CD4-positive, alpha-beta T cell (primary cell): ENCODE measurements around the gene OSGEPL1. TPM values are rescaled to one million over a fixed set of nuclear protein-coding genes. Genes with fewer than 3 reads are reported as not detected.

Experiments
- ATAC-seq: fragments of 200-7000 bp; cut with Tn5 transposase; one replicate; pipeline ENCODE4 v1.10.0; 2022; ENCODE audit warnings: mild to moderate bottlenecking; ENCODE audit not compliant: poor library complexity
- CTCF ChIA-PET: fragments of 350-600 bp; sonication (Branson Sonifier 250); formaldehyde crosslinking; loops from one replicate; lab custom pipeline; 2021; ENCODE audit warnings: antibody characterized with exemption, inconsistent platforms; lab: Charles Lee
- POLR2A ChIA-PET: fragments of 350-600 bp; sonication (Branson Sonifier 250); formaldehyde crosslinking; loops from one replicate; lab custom pipeline; 2021; ENCODE audit warnings: antibody characterized with exemption, inconsistent platforms; lab: Charles Lee
- DNase-seq, 14 experiments: peaks; one replicate each; pipeline ENCODE4 v3.0.0-alpha.2; 2013 to 2020; ENCODE audit warnings: mixed read lengths in 2 of 14
- H3K27ac ChIP-seq, 2 donors: one replicate each; pipeline versions ENCODE4 v1.5.1 to v1.7.0; 2013; ENCODE audit warnings: low read length in 2 of 2, low read depth in 1 of 2, mild to moderate bottlenecking in 1 of 2
- H3K27me3 ChIP-seq, 2 experiments: 1 replicate in 1 of 2; 2 replicates in 1 of 2; pipeline versions ENCODE4 v1.6.1 to v1.7.0; 2013; ENCODE audit warnings: low read length in 2 of 2, control low read depth in 1 of 2, mild to moderate bottlenecking in 1 of 2, moderate library complexity in 1 of 2; ENCODE audit not compliant: insufficient read depth in 2 of 2, control insufficient read depth in 1 of 2
- H3K36me3 ChIP-seq: one replicate; pipeline ENCODE4 v1.6.1; 2013; ENCODE audit warnings: low read length, control low read depth; ENCODE audit not compliant: insufficient read depth
- H3K4me1 ChIP-seq: one replicate; pipeline ENCODE4 v1.6.1; 2013; ENCODE audit warnings: low read length, control low read depth; ENCODE audit not compliant: insufficient read depth
- H3K4me3 ChIP-seq: one replicate; pipeline ENCODE4 v1.5.1; 2013; ENCODE audit warnings: mild to moderate bottlenecking, low read length, moderate library complexity
- H3K9me3 ChIP-seq, 2 experiments: 1 replicate in 1 of 2; 2 replicates in 1 of 2; pipeline versions ENCODE4 v1.6.1 to v1.7.0; 2013; ENCODE audit warnings: low read length in 2 of 2, mild to moderate bottlenecking in 2 of 2, control low read depth in 1 of 2, moderate library complexity in 1 of 2; ENCODE audit not compliant: control insufficient read depth in 1 of 2, insufficient read depth in 1 of 2
- H3K27ac Mint-ChIP-seq: one replicate; pipeline ENCODE4 v1.8.0; 2020; ENCODE audit warnings: mixed read lengths
- H3K27me3 Mint-ChIP-seq: one replicate; pipeline ENCODE4 v1.8.0; 2021; ENCODE audit warnings: mixed read lengths
- H3K36me3 Mint-ChIP-seq: one replicate; pipeline ENCODE4 v1.8.0; 2021; ENCODE audit warnings: low read depth, mixed read lengths
- H3K4me1 Mint-ChIP-seq: one replicate; pipeline ENCODE4 v1.8.0; 2021; ENCODE audit warnings: low read depth, mixed read lengths
- H3K4me3 Mint-ChIP-seq: one replicate; pipeline ENCODE4 v1.8.0; 2020; ENCODE audit warnings: mild to moderate bottlenecking, mixed read lengths
- H3K9me3 Mint-ChIP-seq: one replicate; pipeline ENCODE4 v1.8.0; 2020; ENCODE audit warnings: mixed read lengths
- intact Hi-C, 2 experiments: fragments of 100-400 bp; cut with DNase I in 1 of 2; cut with micrococcal nuclease in 1 of 2; formaldehyde crosslinking; loops; one replicate each; pipeline versions ENCODE4 v1.15.1 to v1.9.0; 2023 to 2025; cut with DNase I, micrococcal nuclease
- total RNA-seq, 174 experiments: library from RNA in 2 of 174; stranded (reverse) in 2 of 174; gene quantifications; one replicate each; pipeline ENCODE4 v1.2.3 and lab custom pipeline; 2021 to 2026
- TF ChIP-seq, protein P1 (sequence below): fragments of 200-600 bp; IDR thresholded peaks from one replicate; pipeline ENCODE4 v1.8.0; 2022; ENCODE audit warnings: antibody characterized with exemption, mild to moderate bottlenecking

OSGEPL1 gene
- total RNA-seq, 2 experiments from 2014 or later = 3.3 to 3.7 TPM

DNA sequence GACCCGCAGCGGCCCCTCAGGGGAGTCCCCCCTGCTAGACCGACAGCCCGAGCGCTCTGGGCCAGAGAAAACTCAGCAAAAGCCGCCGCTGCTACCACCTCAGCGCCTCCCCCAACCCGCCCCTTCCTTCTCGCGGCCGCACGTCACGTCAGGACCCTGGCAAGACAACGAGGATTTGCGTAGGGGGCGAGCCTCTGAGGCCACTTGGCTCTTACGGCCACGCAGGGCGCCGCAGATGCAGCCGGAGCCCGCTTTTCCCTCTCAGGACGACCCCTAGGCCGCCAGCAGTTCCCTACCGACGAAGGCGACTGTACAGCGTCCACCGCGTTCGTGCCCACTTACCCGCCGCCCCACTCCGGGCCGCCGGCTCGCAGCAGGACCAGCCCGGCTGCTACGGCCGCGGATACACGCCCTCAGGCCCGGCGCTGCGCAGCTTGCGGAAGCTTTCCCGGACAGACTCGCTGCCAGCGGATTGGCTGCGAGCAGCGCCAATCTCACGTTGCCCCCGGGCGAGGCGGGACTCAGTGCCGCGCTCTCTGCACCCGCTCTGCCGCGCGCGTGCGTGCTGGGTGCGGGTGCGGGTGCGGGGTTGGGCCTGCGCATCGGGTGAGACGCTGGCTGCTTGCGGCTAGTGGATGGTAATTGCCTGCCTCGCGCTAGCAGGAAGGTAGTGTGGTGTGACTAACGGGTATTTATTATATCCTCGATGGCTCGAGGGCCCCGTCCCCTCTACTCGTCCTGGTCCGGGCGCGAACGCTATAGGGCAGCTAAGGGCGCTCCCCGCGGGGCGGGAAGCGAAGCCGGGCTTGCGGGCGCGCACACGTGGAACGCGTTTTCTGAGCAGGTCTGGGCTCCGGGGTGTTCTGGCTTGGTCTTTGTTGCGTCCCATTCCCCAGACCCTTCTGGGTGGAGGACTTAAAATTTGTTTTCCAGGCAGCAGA lies 21.6 kb upstream of the OSGEPL1 start, which contains the start of the genes ORMDL1 and PMS1:
TSS of gene ORMDL1 (minus strand) at position 413 of the 941 bp plus-strand sequence. CDS start 1,744 bp downstream, outside the sequence.
TSS of gene PMS1 (plus strand) at position 524 of the 941 bp plus-strand sequence. CDS start 7,360 bp downstream, outside the sequence.
- DNase-seq (peak; percentile 84 to 98 (median 92)), ATAC-seq (peak; percentile 91)
- TF ChIP-seq, protein P1, sequence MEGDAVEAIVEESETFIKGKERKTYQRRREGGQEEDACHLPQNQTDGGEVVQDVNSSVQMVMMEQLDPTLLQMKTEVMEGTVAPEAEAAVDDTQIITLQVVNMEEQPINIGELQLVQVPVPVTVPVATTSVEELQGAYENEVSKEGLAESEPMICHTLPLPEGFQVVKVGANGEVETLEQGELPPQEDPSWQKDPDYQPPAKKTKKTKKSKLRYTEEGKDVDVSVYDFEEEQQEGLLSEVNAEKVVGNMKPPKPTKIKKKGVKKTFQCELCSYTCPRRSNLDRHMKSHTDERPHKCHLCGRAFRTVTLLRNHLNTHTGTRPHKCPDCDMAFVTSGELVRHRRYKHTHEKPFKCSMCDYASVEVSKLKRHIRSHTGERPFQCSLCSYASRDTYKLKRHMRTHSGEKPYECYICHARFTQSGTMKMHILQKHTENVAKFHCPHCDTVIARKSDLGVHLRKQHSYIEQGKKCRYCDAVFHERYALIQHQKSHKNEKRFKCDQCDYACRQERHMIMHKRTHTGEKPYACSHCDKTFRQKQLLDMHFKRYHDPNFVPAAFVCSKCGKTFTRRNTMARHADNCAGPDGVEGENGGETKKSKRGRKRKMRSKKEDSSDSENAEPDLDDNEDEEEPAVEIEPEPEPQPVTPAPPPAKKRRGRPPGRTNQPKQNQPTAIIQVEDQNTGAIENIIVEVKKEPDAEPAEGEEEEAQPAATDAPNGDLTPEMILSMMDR = no peak
- peaks cover 23% of the 10 kb centered on the region for H3K4me1 ChIP-seq
- intact Hi-C loops = loop anchor here (1.0 to 10.0 kb wide), 11 partner anchors 19 to 1231 kb away; partner anchors contain the start of genes ASNSD1 (in 2 of the 2), HIBCH (in 1 of the 2), NAB1 (in 1 of the 2) and NEMP2 (in 1 of the 2)
- POLR2A ChIA-PET = interaction anchor here (0.8 to 4.2 kb wide), 11 partner anchors 10 to 1097 kb away, joined by 3 to 96 read pairs (median 6); partner anchors contain the start of genes ASNSD1, OSGEPL1, SLC40A1 and WDR75
- H3K36me3 Mint-ChIP-seq = peaks cover 65% of the 10 kb centered on the region
- no peaks in the 10 kb centered on the region for H3K9me3 ChIP-seq
- peak within 1 kb of the TSS; percentile 99 for H3K27ac Mint-ChIP-seq
- no peaks in the 10 kb centered on the region for H3K27me3 Mint-ChIP-seq
- no peaks in the 10 kb centered on the region for H3K9me3 Mint-ChIP-seq
- peaks cover 58% of the 10 kb centered on the region for H3K4me1 Mint-ChIP-seq
- no peaks in the 10 kb centered on the region for H3K27me3 ChIP-seq
- H3K4me3 ChIP-seq = peak within 1 kb of the TSS; percentile 84
- CTCF ChIA-PET = interaction anchor here (1.2 to 3.1 kb wide), 3 partner anchors 11 to 22 kb away, joined by 3 to 16 read pairs (median 10); partner anchors contain the start of gene OSGEPL1
- H3K27ac ChIP-seq = peak within 1 kb of the TSS; percentile 90 to 93
- H3K36me3 ChIP-seq = peaks cover 23% of the 10 kb centered on the region
- peak within 1 kb of the TSS; percentile 99 for H3K4me3 Mint-ChIP-seq

DNA sequence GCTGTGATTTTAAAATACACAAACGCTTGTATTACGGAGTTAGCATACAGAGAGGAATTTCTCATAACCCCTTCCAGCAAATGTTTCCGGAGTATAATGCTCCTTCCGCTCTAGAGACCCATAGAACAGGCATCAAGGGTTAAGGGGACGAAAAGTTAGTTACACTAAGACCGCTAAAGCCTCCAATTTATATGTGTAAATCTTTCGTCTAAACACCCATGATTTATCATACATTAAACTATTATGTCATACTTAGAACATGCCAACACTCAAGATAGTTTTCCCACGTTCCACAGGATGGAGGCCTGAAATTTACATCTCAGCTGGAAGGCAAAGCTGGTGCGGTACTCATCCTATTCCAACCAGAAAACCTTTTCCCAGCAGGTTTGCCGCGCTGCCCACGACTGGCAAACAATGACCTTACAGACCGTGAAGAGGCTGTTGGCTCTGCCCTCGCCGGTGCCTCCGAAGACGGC lies 20.9 kb upstream of the OSGEPL1 start:
- Mint-ChIP-seq H3K36me3 (peaks cover 72% of the 10 kb centered on the region), H3K4me3 (peak overlapping the region; percentile 99), H3K27me3 (no peaks in the 10 kb centered on the region), H3K27ac (peak overlapping the region; percentile 99), H3K4me1 (peaks cover 58% of the 10 kb centered on the region), H3K9me3 (no peaks in the 10 kb centered on the region)
- TF ChIP-seq, protein P1 = no peak
- no peaks in the 10 kb centered on the region for H3K27me3 ChIP-seq
- no peaks in the 10 kb centered on the region for H3K9me3 ChIP-seq
- peaks cover 28% of the 10 kb centered on the region for H3K4me1 ChIP-seq
- H3K4me3 ChIP-seq = peak overlapping the region; percentile 84
- peak; percentile 1 for ATAC-seq
- peak overlapping the region; percentile 90 to 93 for H3K27ac ChIP-seq
- ChIA-PET CTCF (interaction anchor here (1.2 to 3.1 kb wide), 3 partner anchors 10 to 21 kb away, joined by 3 to 16 read pairs (median 10); partner anchors contain the start of gene OSGEPL1), POLR2A (interaction anchor here (0.8 to 4.2 kb wide), 11 partner anchors 9 to 1098 kb away, joined by 3 to 96 read pairs (median 6); partner anchors contain the start of genes ASNSD1, OSGEPL1, SLC40A1 and WDR75)
- intact Hi-C loops = loop anchor here (2.0 to 10.0 kb wide), 9 partner anchors 19 to 1231 kb away; partner anchors contain the start of genes ASNSD1 (in 1 of the 2), HIBCH (in 1 of the 2), NAB1 (in 1 of the 2) and NEMP2 (in 1 of the 2)
- peaks cover 29% of the 10 kb centered on the region for H3K36me3 ChIP-seq
- peak in 2 of 14 experiments; percentile 52 to 59 for DNase-seq

- intact Hi-C loops = loop anchor here (2.0 to 10.0 kb wide), 9 partner anchors 17 to 1233 kb away; partner anchors contain the start of genes ASNSD1 (in 1 of the 2), HIBCH (in 1 of the 2), NAB1 (in 1 of the 2) and NEMP2 (in 1 of the 2)
- no peaks in the 10 kb centered on the region for H3K9me3 Mint-ChIP-seq
- ATAC-seq = no peak
- ChIA-PET POLR2A (interaction anchor here (4.2 kb wide), 1 partner anchor 20 kb away, joined by 96 read pairs; the partner anchor contains the start of gene OSGEPL1), CTCF (no interaction called here)
- peaks cover 40% of the 10 kb centered on the region for H3K36me3 ChIP-seq
- no peak overlapping the region for H3K27ac ChIP-seq
- peaks cover 79% of the 10 kb centered on the region for H3K36me3 Mint-ChIP-seq
- H3K27me3 ChIP-seq = no peaks in the 10 kb centered on the region
- H3K4me1 ChIP-seq = peaks cover 28% of the 10 kb centered on the region
- peak overlapping the region; percentile 99 for H3K4me3 Mint-ChIP-seq
- DNase-seq = peak in 2 of 14 experiments; percentile 13 to 25
- TF ChIP-seq, protein P1 = no peak
- H3K27ac Mint-ChIP-seq = peak overlapping the region; percentile 99
- peaks cover 62% of the 10 kb centered on the region for H3K4me1 Mint-ChIP-seq
- H3K9me3 ChIP-seq = no peaks in the 10 kb centered on the region
- H3K4me3 ChIP-seq = no peak overlapping the region
- no peaks in the 10 kb centered on the region for H3K27me3 Mint-ChIP-seq
Observed at GRCh38 chr2:189782221-189782671, 19.7 kb upstream of the OSGEPL1 start.
